Measurements from ENCODE around the gene RBM34.
A peak's percentile ranks its signal among the peaks of the same experiment; 100 is the strongest.
"Not testable (repeated sequence)": the region's sequence is repeated elsewhere in the genome, so short reads cannot be mapped to it uniquely, and the experiment has no call there.

Gene RBM34

GRCh38 chr1:235093696-235094592 lies 67.1 kb downstream of the RBM34 start:
- Mint-ChIP-seq H3K4me1 (peaks cover 10% of the 10 kb centered on the region), H3K27ac (peak overlapping the region; percentile 12), H3K4me3 (no peak overlapping the region), H3K36me3 (no peaks in the 10 kb centered on the region), H3K9me3 (no peaks in the 10 kb centered on the region), H3K27me3 (peaks cover 21% of the 10 kb centered on the region)
- ATAC-seq, result peak; percentile 86

- no peaks in the 10 kb centered on the region for H3K36me3 Mint-ChIP-seq
- H3K27ac Mint-ChIP-seq, result peak overlapping the region; percentile 12
- H3K4me3 Mint-ChIP-seq, result no peak overlapping the region
- peak; percentile 35 for ATAC-seq
- H3K27me3 Mint-ChIP-seq, result peaks cover 15% of the 10 kb centered on the region
- H3K4me1 Mint-ChIP-seq, result peaks cover 10% of the 10 kb centered on the region
- H3K9me3 Mint-ChIP-seq, result no peaks in the 10 kb centered on the region
Measured at GRCh38 chr1:235093013-235093695, 67.9 kb downstream of the RBM34 start.

- ATAC-seq, H3K4me1 Mint-ChIP-seq, H3K36me3 Mint-ChIP-seq, H3K27ac Mint-ChIP-seq, H3K4me3 Mint-ChIP-seq, H3K9me3 Mint-ChIP-seq: not testable (repeated sequence)
- H3K27me3 Mint-ChIP-seq, result peaks cover 10% of the 10 kb centered on the region
Measured at GRCh38 chr1:235092415-235092814, 68.6 kb downstream of the RBM34 start.

- ATAC-seq, H3K9me3 Mint-ChIP-seq, H3K4me3 Mint-ChIP-seq, H3K27ac Mint-ChIP-seq, H3K4me1 Mint-ChIP-seq, H3K36me3 Mint-ChIP-seq: not testable (repeated sequence)
- peaks cover 10% of the 10 kb centered on the region for H3K27me3 Mint-ChIP-seq
Measured at GRCh38 chr1:235092045-235092406, 69.0 kb downstream of the RBM34 start.

GRCh38 chr1:235091319-235092044 lies 69.6 kb downstream of the RBM34 start:
- ATAC-seq, H3K4me1 Mint-ChIP-seq, H3K27ac Mint-ChIP-seq, H3K9me3 Mint-ChIP-seq, H3K4me3 Mint-ChIP-seq, H3K36me3 Mint-ChIP-seq: not testable (repeated sequence)
- peaks cover 10% of the 10 kb centered on the region for H3K27me3 Mint-ChIP-seq

GRCh38 chr1:235090406-235091069 lies 70.5 kb downstream of the RBM34 start:
- no peak for ATAC-seq
- peaks cover 10% of the 10 kb centered on the region for H3K27me3 Mint-ChIP-seq
- no peaks in the 10 kb centered on the region for H3K36me3 Mint-ChIP-seq
- H3K9me3 Mint-ChIP-seq, result no peaks in the 10 kb centered on the region
- no peak overlapping the region for H3K4me3 Mint-ChIP-seq
- H3K27ac Mint-ChIP-seq, result no peak overlapping the region
- peaks cover 10% of the 10 kb centered on the region for H3K4me1 Mint-ChIP-seq

GRCh38 chr1:235088907-235089306 lies 72.1 kb downstream of the RBM34 start:
- H3K4me1 Mint-ChIP-seq, result peaks cover 9% of the 10 kb centered on the region
- no peaks in the 10 kb centered on the region for H3K9me3 Mint-ChIP-seq
- H3K27me3 Mint-ChIP-seq, result peaks cover 10% of the 10 kb centered on the region
- no peak for ATAC-seq
- no peak overlapping the region for H3K4me3 Mint-ChIP-seq
- no peaks in the 10 kb centered on the region for H3K36me3 Mint-ChIP-seq
- H3K27ac Mint-ChIP-seq, result no peak overlapping the region

GRCh38 chr1:235088430-235088829 lies 72.6 kb downstream of the RBM34 start:
- no peak overlapping the region for H3K27ac Mint-ChIP-seq
- no peak overlapping the region for H3K4me3 Mint-ChIP-seq
- no peaks in the 10 kb centered on the region for H3K36me3 Mint-ChIP-seq
- H3K9me3 Mint-ChIP-seq, result no peaks in the 10 kb centered on the region
- no peak for ATAC-seq
- H3K4me1 Mint-ChIP-seq, result peaks cover 9% of the 10 kb centered on the region
- peaks cover 10% of the 10 kb centered on the region for H3K27me3 Mint-ChIP-seq

GRCh38 chr1:235087906-235088305 lies 73.1 kb downstream of the RBM34 start:
- ATAC-seq, result no peak
- Mint-ChIP-seq H3K36me3 (no peaks in the 10 kb centered on the region), H3K9me3 (no peaks in the 10 kb centered on the region), H3K4me3 (no peak overlapping the region), H3K4me1 (peaks cover 12% of the 10 kb centered on the region), H3K27ac (no peak overlapping the region), H3K27me3 (peaks cover 10% of the 10 kb centered on the region)

GRCh38 chr1:235085411-235086117 lies 75.5 kb downstream of the RBM34 start:
- H3K27me3 Mint-ChIP-seq, ATAC-seq, H3K36me3 Mint-ChIP-seq, H3K4me3 Mint-ChIP-seq, H3K9me3 Mint-ChIP-seq: not testable (repeated sequence)
- Mint-ChIP-seq H3K27ac (peak overlapping the region; percentile 17), H3K4me1 (peaks cover 14% of the 10 kb centered on the region)
